Measurements from ENCODE around the gene ZNF789.

Gene ZNF789

GRCh38 chr7:99457650-99458493, 14.8 kb upstream of the ZNF789 start:
- in situ Hi-C loops (cut with MboI; ENCODE audit: low sequenced_read_pairs) = no loop called here

DNA sequence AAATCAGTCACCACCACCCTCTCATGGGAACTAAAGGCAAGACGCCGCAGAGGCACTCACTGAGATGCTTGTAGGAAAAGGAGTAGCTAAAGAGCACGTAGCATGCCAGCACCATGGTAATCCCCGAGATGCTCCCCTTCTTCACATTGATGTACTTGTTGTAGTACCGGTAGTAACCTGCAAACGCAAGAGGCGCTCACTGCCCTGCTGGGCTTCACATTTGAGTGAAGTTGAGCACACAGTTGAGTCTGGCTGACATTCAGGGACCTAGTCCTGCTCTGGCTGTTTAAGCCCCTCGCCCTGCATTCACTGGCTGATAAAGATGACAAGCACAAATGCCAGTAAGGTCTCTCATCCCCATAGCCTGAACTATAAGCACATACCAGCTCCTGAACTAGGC, 13.6 kb upstream of the ZNF789 start:
- in situ Hi-C loops (cut with MboI; ENCODE audit: low sequenced_read_pairs) = no loop called here

- in situ Hi-C loops (cut with MboI; ENCODE audit: low sequenced_read_pairs) = no loop called here
These were observed 12.0 kb upstream of the ZNF789 start for GRCh38 chr7:99460651-99461050.

GRCh38 chr7:99461221-99461620, 11.5 kb upstream of the ZNF789 start:
- in situ Hi-C loops (cut with MboI; ENCODE audit: low sequenced_read_pairs) = no loop called here

DNA sequence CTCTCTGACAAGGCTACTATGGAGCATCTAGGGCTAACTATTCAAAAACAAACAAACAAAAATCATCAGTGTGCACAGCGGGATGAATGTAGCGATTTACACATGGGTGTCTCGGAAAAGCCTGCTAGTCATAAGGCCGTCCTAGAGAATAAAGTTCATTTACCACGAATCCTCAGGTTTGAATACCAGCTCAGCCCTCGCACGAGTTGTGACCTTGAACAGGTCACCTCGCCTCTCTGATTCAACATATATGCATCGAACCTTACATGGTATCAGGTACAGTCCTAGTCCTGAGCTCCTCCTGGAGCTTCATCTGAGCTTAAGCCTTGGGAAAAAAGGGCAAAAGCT, 7.3 kb upstream of the ZNF789 start:
- in situ Hi-C loops (cut with MboI; ENCODE audit: low sequenced_read_pairs) = no loop called here

GRCh38 chr7:99468336-99468918, 4.3 kb upstream of the ZNF789 start:
- in situ Hi-C loops (cut with MboI; ENCODE audit: low sequenced_read_pairs) = no loop called here

- in situ Hi-C loops (cut with MboI; ENCODE audit: low sequenced_read_pairs) = no loop called here
These were observed 3.2 kb upstream of the ZNF789 start for GRCh38 chr7:99469381-99470065.

- in situ Hi-C loops (cut with MboI; ENCODE audit: low sequenced_read_pairs) = no loop called here
These were observed 566 bp downstream of the ZNF789 start for GRCh38 chr7:99473315-99473596.

DNA sequence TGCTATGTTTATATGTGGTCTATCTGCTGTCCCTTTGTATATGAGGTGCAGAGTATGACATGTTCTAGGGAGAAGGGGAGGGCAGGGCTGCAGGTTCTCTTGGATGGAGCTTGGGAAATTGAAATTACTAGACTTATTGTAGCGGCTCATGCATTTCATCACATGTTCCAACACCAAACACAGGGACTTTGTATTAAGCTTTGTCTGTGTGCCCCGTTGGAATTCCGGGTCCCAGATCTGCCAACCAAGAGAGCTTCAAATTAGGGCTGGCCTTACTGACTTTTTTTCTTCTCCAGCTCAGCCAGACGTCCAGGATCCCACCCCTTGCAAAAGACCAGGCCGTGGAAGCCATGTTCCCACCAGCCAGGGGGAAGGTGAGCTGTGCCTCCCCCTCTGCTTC, 3.4 kb downstream of the ZNF789 start:
- in situ Hi-C loops (cut with MboI; ENCODE audit: low sequenced_read_pairs) = no loop called here

- in situ Hi-C loops (cut with MboI; ENCODE audit: low sequenced_read_pairs) = no loop called here
These were observed 6.1 kb downstream of the ZNF789 start for GRCh38 chr7:99478464-99479440.

DNA sequence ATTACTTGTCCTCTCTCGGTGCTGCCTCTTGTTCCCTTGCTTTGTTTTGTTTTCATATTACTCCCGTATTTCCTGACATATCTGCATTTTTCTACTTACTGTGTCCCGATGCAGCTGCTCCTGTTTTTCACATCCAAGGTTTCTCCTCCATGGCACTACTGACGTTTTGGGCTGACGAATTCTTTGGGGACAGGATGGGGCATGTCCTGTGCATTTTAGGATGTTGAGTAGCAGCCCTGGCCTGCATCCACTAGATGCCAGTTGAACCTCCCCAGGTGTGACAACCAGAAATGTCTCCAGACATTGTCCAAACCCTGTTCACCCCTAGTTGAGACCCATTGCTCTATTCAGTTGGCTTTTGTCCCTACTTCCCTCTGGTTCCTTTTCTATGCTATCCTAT, 12.4 kb downstream of the ZNF789 start:
- in situ Hi-C loops (cut with MboI; ENCODE audit: low sequenced_read_pairs) = no loop called here

- in situ Hi-C loops (cut with MboI; ENCODE audit: low sequenced_read_pairs) = no loop called here
These were observed 16.5 kb downstream of the ZNF789 start for GRCh38 chr7:99489235-99489634.

DNA sequence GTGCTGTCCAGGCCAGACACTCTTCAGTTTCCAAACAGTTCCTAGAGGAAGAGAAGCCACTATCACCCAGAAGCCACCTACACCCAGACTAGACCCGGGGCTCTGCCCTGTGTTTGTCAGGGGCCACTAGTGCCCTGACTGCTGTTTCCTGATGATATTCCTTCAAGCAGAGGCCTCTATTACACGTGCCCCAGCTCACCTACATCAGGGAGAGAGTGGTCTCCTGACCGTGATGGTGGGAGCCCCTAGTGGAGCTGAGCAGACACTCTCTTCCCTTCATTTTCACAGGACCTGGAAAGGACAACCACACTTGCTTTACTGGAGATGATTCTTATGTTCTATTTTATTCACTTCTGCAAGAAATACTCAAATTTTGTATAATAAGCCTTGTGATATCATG, 18.2 kb downstream of the ZNF789 start:
- in situ Hi-C loops (cut with MboI; ENCODE audit: low sequenced_read_pairs) = no loop called here

GRCh38 chr7:99493823-99494222, 21.1 kb downstream of the ZNF789 start:
- in situ Hi-C loops (cut with MboI; ENCODE audit: low sequenced_read_pairs) = no loop called here

GRCh38 chr7:99497766-99498545, 25.3 kb downstream of the ZNF789 start:
- in situ Hi-C loops (cut with MboI; ENCODE audit: low sequenced_read_pairs) = no loop called here

DNA sequence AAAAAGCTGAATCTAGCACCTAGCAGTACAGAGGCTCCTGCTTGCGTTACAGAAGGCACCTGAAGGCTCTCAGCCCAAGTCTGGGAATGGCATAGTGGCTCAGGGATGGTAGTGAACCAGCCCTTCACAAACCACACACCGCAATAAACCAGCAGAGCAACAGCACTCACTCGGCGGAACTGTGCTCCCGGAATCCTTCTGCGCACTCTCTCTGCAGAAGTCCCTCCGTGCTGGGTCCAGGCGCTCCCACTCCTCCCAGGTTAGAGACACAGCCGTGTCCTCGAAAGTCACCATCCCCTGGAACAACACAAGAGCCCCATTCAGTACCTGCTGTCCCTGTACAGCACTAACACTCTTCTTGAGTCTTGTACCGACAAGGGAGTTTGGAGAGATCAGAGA, 25.9 kb downstream of the ZNF789 start:
- in situ Hi-C loops (cut with MboI; ENCODE audit: low sequenced_read_pairs) = no loop called here

- in situ Hi-C loops (cut with MboI; ENCODE audit: low sequenced_read_pairs) = no loop called here
These were observed 26.7 kb downstream of the ZNF789 start for GRCh38 chr7:99499371-99499720.

GRCh38 chr7:99499721-99500636, 27.3 kb downstream of the ZNF789 start, which contains the start of gene ZNF394:
Gene ZNF394 (minus strand): TSS chr7:99500281. CDS start chr7:99500093, 188 bp downstream.
- in situ Hi-C loops (cut with MboI; ENCODE audit: low sequenced_read_pairs) = no loop called here

- in situ Hi-C loops (cut with MboI; ENCODE audit: low sequenced_read_pairs) = no loop called here
These were observed 27.9 kb downstream of the ZNF789 start for GRCh38 chr7:99500637-99501009.
